ENCODE results near the gene WNK1. TPM values are rescaled to one million over a fixed set of nuclear protein-coding genes. Genes with fewer than 3 reads are reported as not detected.

Gene WNK1
- total RNA-seq, 2 experiments from 2014 or later: 84.1 to 131 TPM

DNA sequence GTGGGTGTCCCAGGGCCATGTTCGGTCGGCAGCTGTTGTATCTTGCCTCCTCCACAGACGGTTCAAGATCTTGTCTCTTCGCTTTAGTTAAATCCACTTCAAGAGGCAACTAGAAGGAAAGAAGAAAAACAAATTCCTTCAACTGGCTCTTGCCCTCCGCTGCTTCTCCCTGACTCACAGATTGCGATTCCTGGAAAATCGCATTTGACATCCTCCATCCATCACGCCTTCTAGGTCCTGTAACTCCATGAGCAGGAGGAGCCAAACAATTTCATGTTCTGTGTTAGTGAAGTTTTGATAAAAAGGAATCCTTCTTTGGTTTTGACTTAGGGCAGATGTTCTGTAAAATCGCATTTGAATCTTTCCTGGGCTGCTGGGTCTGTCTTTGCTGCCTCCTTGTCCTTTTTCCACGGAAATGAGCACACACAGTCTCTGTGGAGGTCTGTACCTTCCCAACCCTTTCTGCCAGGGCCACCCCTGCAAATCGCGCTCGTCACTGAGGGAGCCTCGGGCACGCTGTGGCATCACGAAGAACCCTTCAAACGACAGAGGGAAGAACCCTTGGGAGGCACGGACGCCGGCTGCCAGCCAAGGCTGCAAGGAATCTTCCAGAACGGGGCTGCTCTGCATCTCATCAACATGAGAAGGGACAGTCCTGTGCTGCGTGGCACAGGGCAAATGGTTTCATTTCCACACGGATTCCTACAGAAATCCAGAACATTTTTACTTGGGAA, 164.5 kb downstream of the WNK1 start:
- H3K36me3 ChIP-seq (ENCODE audit: insufficient read depth, low read length): peaks cover 93% of the 10 kb centered on the region
- no peaks in the 10 kb centered on the region for H3K79me2 ChIP-seq (ENCODE audit: insufficient read depth, low read depth, low read length)
- H3K9me3 ChIP-seq (ENCODE audit: low read length): no peaks in the 10 kb centered on the region
- H3K9me2 ChIP-seq (ENCODE audit: insufficient read depth, low read length): no peaks in the 10 kb centered on the region
- intact Hi-C loops (cut with micrococcal nuclease; ENCODE audit: unreplicated experiment): no loop called here
- H3K4me1 ChIP-seq (ENCODE audit: insufficient read depth, low read length, poor library complexity, severe bottlenecking): peaks cover 8% of the 10 kb centered on the region
- DNase-seq (ENCODE audit: low spot score): no peak
- H3K4me3 ChIP-seq (ENCODE audit: low read depth, low read length, poor library complexity, severe bottlenecking): no peak overlapping the region
- TF ChIP-seq EZH2phosphoT487 (IDR thresholded peaks at IDR 0.05; ENCODE audit: borderline replicate concordance, low read depth, low read length): no peak
- TF ChIP-seq, protein P1, sequence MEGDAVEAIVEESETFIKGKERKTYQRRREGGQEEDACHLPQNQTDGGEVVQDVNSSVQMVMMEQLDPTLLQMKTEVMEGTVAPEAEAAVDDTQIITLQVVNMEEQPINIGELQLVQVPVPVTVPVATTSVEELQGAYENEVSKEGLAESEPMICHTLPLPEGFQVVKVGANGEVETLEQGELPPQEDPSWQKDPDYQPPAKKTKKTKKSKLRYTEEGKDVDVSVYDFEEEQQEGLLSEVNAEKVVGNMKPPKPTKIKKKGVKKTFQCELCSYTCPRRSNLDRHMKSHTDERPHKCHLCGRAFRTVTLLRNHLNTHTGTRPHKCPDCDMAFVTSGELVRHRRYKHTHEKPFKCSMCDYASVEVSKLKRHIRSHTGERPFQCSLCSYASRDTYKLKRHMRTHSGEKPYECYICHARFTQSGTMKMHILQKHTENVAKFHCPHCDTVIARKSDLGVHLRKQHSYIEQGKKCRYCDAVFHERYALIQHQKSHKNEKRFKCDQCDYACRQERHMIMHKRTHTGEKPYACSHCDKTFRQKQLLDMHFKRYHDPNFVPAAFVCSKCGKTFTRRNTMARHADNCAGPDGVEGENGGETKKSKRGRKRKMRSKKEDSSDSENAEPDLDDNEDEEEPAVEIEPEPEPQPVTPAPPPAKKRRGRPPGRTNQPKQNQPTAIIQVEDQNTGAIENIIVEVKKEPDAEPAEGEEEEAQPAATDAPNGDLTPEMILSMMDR (conservative IDR thresholded peaks at IDR 0.05; ENCODE audit: low read length): no peak
- no peaks in the 10 kb centered on the region for H4K20me1 ChIP-seq (ENCODE audit: insufficient read depth, low read length)
- no TSS peak for BruUV-seq (replicated peaks)
- no peak overlapping the region for H3K27ac ChIP-seq (ENCODE audit: low read depth, low read length, poor library complexity, severe bottlenecking)
- no peak overlapping the region for H2AFZ ChIP-seq (ENCODE audit: low read length)
- H3K4me2 ChIP-seq (ENCODE audit: low read length): no peak overlapping the region
- ChIA-PET POLR2A (interaction anchor here (0.7 kb wide), 3 partner anchors 26 to 472 kb away, joined by 3 to 4 read pairs (median 4); no protein-coding TSS in a partner anchor), CTCF (ENCODE audit: unreplicated experiment) (no interaction called here)

DNA sequence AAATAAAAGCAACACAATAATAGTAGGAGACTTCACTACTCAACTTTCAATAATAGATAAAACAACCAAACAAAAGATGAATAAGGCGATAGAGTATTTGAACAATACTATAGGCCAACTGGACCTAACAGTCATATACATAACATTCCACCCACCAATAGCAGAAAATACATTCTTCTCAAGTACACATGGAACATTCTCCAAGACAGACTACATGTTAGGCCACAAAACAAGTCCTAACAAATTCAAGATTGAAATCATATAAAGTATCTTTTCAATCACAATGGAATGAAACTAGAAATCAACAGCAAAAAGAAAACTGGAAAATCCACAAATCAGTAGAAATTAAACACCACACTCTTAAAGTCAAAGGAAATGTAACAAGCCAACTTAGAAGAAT, 168.3 kb downstream of the WNK1 start:
- Histone ChIP-seq H3K79me2 (ENCODE audit: insufficient read depth, low read depth, low read length) (no peaks in the 10 kb centered on the region), H3K36me3 (ENCODE audit: insufficient read depth, low read length) (peaks cover 81% of the 10 kb centered on the region), H3K4me3 (ENCODE audit: low read depth, low read length, poor library complexity, severe bottlenecking) (no peak overlapping the region), H3K27ac (ENCODE audit: low read depth, low read length, poor library complexity, severe bottlenecking) (no peak overlapping the region), H3K4me1 (ENCODE audit: insufficient read depth, low read length, poor library complexity, severe bottlenecking) (no peaks in the 10 kb centered on the region), H4K20me1 (ENCODE audit: insufficient read depth, low read length) (no peaks in the 10 kb centered on the region), H3K4me2 (ENCODE audit: low read length) (no peak overlapping the region), H2AFZ (ENCODE audit: low read length) (no peak overlapping the region), H3K9me3 (ENCODE audit: low read length) (no peaks in the 10 kb centered on the region), H3K9me2 (ENCODE audit: insufficient read depth, low read length) (no peaks in the 10 kb centered on the region)
- intact Hi-C loops (cut with micrococcal nuclease; ENCODE audit: unreplicated experiment): no loop called here
- no peak for DNase-seq (ENCODE audit: low spot score)
- ChIA-PET CTCF (ENCODE audit: unreplicated experiment) (no interaction called here), POLR2A (no interaction called here)
- BruUV-seq (replicated peaks): no TSS peak
- no peak for TF ChIP-seq EZH2phosphoT487 (IDR thresholded peaks at IDR 0.05; ENCODE audit: borderline replicate concordance, low read depth, low read length)
- TF ChIP-seq, protein P1 (conservative IDR thresholded peaks at IDR 0.05; ENCODE audit: low read length): no peak

DNA sequence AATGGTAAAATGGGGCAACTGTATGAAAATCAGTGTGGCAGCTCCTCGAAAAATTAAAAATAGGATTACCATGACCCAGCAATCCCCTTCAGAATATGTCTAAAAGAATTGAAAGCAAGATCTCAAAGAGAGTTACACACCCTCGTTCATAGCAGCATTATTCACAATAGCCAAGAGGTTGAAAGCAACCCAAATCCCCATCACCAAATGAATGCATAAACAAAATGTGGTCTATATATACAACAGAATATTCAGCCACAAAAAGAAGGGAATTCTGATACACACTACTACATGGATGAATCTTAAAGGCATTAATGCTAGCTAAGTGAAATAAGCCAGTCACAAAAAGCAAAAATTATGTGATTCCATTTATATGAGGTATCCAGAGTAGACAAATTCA, 169.9 kb downstream of the WNK1 start:
- BruUV-seq (replicated peaks): no TSS peak
- Histone ChIP-seq H3K27ac (ENCODE audit: low read depth, low read length, poor library complexity, severe bottlenecking) (no peak overlapping the region), H3K9me3 (ENCODE audit: low read length) (no peaks in the 10 kb centered on the region), H3K4me1 (ENCODE audit: insufficient read depth, low read length, poor library complexity, severe bottlenecking) (no peaks in the 10 kb centered on the region), H3K9me2 (ENCODE audit: insufficient read depth, low read length) (no peaks in the 10 kb centered on the region), H3K4me2 (ENCODE audit: low read length) (no peak overlapping the region), H3K4me3 (ENCODE audit: low read depth, low read length, poor library complexity, severe bottlenecking) (no peak overlapping the region), H2AFZ (ENCODE audit: low read length) (no peak overlapping the region), H3K79me2 (ENCODE audit: insufficient read depth, low read depth, low read length) (no peaks in the 10 kb centered on the region), H4K20me1 (ENCODE audit: insufficient read depth, low read length) (no peaks in the 10 kb centered on the region), H3K36me3 (ENCODE audit: insufficient read depth, low read length) (peaks cover 81% of the 10 kb centered on the region)
- no peak for TF ChIP-seq EZH2phosphoT487 (IDR thresholded peaks at IDR 0.05; ENCODE audit: borderline replicate concordance, low read depth, low read length)
- TF ChIP-seq, protein P1 (conservative IDR thresholded peaks at IDR 0.05; ENCODE audit: low read length): no peak
- intact Hi-C loops (cut with micrococcal nuclease; ENCODE audit: unreplicated experiment): no loop called here
- CTCF ChIA-PET (ENCODE audit: unreplicated experiment): no interaction called here
- DNase-seq (ENCODE audit: low spot score): no peak
- POLR2A ChIA-PET: interaction anchor here (0.6 kb wide), 1 partner anchor 218 kb away, joined by 5 read pairs; no protein-coding TSS in a partner anchor
